GM21619 (cell line): ENCODE measurements around the gene ILRUN.
"Not testable (repeated sequence)": the region's sequence is repeated elsewhere in the genome, so short reads cannot be mapped to it uniquely, and the experiment has no call there.

Experiments used
- ATAC-seq: cut with Tn5 transposase; IDR thresholded peaks from one replicate; pipeline ENCODE4 v1.9.1; 2021; ENCODE audit not compliant: unreplicated experiment

Gene ILRUN

GRCh38 chr6:34697904-34698559 lies 1.5 kb upstream of the ILRUN start:
- ATAC-seq, result no peak

GRCh38 chr6:34697544-34697836 lies 923 bp upstream of the ILRUN start:
- ATAC-seq, result no peak

DNA sequence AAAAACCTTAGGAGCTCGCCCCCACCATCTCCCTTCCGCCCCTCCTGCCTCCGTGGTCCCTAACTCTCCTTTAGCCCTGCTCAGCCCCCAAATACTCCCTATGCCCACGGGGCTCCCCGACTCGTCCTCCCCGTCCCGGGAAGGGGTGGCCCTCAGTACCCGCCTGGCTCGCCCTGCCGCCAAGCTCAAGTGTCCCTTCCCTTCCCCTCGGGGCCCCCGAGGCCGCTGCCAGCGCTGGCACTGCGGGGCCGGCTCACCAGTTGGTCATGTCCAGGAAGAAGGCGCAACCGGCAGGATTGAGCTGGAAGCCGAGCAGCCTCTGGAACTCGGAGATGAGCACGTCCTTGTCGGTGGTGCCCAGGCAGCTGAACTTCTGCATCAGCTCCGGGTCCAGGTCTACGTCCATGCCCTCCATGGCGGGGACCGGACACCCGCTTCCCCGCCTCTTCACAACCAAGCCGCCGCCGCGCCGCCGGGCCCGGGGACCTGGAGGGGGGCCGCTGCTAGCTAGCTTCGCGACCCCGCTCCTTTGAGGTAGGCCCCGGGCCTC lies 303 bp downstream of the ILRUN start:
- ATAC-seq, result peak; percentile 34

DNA sequence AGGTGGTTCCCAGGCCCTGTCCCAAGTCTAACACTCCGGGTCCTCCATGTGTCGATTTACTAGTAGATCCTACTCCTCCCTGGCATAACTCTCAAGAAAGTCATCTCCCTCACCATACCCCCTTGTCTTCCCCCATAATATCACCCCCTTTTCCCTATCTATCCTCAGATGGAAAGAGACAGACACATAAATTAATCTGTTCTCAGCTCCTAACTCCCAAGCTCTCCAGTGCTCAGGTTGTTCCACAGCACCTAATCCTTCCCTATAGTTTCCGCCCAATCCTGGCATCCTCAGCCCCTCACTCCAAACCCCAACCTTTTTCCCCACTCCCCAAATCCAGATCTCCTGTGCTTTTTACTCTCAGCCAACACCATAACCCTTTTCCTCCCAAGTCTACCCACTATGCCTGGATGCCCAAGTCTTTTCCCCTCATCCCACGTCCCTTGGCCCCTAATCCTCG lies 808 bp downstream of the ILRUN start:
- ATAC-seq, result no peak

DNA sequence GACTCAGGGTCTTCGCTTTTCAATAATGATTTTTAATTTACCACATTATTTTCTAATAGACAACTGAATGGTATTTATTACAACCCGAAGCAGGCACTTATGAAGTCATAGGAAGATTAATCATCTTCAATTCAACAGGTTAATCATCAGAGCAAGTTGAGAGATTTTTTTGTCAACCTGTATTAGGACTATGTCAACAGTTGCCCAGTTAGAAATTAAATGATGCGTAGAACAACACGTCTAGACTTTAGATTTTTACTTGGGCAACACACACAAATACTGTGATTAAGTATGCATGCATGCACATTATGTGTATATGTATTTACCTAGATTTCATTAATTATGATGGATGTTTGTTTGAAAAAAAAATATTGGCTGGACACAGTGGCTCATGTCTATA lies 4.3 kb downstream of the ILRUN start:
- ATAC-seq, result no peak

GRCh38 chr6:34689742-34690141 lies 6.8 kb downstream of the ILRUN start:
- ATAC-seq, result no peak

- no peak for ATAC-seq
Observed at GRCh38 chr6:34688956-34689355, 7.6 kb downstream of the ILRUN start.

DNA sequence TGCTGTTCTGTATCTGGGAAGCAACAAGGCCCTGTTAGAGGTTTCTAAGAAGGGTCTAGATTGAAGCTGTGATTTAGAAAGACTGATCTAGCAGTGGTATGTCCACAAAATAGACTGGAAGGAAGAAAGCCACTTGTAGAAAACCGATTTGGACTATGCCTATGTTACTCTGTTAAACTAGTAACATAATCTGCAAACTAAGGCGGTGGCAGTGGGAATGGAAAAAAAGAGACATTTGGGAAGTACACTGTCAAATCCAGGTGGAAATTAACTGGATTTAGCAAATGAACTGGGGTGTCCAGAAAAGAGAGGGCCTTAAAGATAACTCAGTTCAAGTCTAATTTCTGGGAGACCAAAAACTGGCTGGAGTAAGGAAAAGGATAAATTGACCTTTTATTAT lies 11.6 kb downstream of the ILRUN start:
- ATAC-seq, result no peak

DNA sequence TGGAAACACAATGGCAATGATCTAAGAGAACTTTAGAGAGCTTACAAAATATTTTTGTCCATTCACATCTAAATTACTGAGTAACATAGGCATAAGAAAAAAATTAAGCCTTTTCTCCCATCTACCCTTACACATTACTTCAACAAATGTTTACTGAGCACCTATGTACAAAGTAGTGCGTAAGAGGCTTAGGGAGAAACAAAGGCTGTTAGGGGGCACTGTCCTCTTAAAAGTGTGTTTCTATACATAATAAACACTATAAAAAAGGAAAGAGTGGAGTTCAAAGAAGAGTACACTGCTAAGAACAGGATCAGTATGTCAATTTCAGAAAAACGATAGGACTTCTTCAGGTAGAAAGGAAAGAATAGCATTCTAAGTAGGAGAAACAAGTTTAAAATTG lies 12.2 kb downstream of the ILRUN start:
- ATAC-seq, result no peak

DNA sequence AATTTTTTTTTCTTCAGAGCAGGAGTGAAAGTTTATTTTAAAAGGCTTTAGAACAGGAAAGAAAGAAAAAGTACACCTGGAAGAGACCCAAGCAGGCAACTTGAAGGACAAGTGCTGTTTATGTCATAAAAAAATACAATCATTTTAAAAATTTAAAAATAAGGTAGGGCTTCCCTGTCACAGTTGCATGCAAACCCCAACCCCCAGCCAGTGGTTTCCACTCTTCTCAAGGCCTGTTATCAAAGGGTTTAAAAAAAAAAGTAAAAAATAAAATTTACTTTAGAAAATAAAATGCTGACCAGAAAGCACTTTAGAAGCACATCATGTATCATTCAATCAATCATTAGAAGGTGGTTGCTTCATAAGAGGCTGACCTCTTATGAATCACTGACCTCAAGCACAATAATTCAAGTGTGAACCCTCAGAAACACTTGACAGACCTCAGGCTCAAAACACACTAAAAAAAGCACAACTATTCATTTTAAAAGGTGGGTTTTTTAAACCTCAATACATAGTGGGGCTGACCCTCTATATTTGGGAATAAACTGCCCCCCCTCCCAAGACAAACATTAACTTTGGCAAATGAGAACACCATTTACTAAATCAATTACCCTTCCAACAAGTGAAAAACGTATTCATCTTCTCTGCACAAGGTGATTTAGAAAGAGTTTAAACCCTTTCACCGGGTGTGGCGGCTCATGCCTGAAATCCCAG lies 15.6 kb downstream of the ILRUN start:
- peak; percentile 49 for ATAC-seq

DNA sequence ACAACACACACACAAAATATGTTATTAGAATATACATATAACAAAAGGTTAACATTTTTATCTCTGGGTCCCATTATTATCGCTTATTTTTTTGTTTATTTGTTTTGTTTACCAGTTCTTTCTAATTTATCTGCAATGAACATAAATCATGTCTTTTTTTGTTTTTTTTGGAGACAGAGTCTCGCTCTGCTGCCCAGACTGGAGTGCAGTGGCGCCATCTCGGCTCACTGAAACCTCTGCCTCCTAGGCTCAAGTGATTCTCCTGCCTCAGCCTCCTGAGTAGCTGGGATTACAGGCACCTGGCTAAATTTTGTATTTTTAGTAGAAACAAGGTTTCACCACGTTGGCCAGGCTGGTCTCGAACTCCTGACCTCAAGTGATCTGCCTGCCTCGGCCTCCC lies 16.3 kb downstream of the ILRUN start:
- ATAC-seq, result not testable (repeated sequence)

- no peak for ATAC-seq
Observed at GRCh38 chr6:34679552-34680253, 16.9 kb downstream of the ILRUN start.

DNA sequence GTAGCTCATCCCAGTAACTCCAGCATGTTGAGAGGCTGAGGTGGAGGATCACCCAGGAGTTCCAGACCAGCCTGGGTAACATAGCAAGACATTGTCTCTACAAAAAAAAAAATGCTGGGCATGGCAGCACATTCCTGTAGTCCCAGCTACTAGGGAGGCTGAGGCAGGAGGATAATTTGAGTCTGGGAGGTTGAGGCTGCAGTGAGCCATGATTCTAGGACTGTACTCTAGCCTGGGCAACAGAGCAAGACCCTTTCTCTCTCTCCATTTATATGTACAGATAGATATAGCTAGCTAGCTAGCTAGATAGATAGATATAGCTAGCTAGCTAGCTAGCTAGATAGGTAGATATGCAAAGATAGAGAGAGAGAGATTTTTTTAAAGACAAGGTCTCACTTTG lies 20.4 kb downstream of the ILRUN start:
- ATAC-seq, result no peak

- ATAC-seq, result not testable (repeated sequence)
Observed at GRCh38 chr6:34674930-34675329, 21.6 kb downstream of the ILRUN start.

GRCh38 chr6:34674268-34674639 lies 22.3 kb downstream of the ILRUN start:
- no peak for ATAC-seq

- no peak for ATAC-seq
Observed at GRCh38 chr6:34673064-34673463, 23.5 kb downstream of the ILRUN start.

DNA sequence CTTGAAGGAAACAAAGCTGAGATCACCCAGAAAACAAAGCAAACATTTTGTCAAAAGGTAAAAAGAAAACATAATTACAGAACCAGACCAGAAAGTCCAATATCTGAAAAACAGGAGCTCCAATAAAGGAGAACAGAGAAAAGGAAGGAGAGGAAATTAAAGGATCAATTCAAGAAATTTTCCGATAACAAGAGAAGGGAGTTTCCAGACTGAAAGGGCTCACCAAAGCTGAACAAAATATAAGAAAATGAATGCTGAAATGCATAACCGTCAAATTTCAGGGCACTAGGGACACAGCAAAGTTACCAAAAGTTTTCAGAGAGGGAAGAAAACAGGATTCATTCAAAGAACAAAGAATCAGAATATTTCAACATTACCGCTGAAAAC lies 23.9 kb downstream of the ILRUN start:
- ATAC-seq, result no peak

- peak; percentile 81 for ATAC-seq
Observed at GRCh38 chr6:34671801-34672656, 24.5 kb downstream of the ILRUN start.

DNA sequence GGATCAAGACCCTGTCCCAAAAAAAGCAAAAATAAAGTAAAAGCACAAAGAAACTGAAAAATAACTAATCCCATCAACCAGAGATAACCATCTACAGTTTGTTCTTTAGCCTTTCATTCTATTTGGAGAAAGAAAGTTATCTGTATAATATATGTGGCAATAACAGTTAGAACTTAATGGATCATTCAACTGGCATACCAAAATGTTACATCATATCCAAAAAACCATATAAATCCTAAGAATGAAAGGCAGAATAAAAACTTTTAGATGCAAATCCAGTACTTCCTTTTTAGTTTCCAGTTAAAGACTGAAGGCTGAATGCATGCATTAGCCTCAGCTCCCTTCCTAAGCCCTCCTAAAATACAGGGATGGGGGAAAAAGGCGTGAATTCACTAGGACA lies 25.2 kb downstream of the ILRUN start:
- ATAC-seq, result no peak

GRCh38 chr6:34668799-34669198 lies 27.8 kb downstream of the ILRUN start:
- not testable (repeated sequence) for ATAC-seq
